GM21717 (cell line): Measurements from ENCODE around the gene LRMDA.

ENCODE experiments used
- ATAC-seq: cut with Tn5 transposase; IDR thresholded peaks from one replicate; pipeline ENCODE4 v1.9.1; 2021; ENCODE audit warnings: mild to moderate bottlenecking, moderate library complexity; ENCODE audit not compliant: unreplicated experiment

Gene LRMDA

GRCh38 chr10:76268530-76268929 is 837.1 kb downstream of the LRMDA start:
- ATAC-seq, result no peak

GRCh38 chr10:76268954-76269353 is 837.5 kb downstream of the LRMDA start:
- no peak for ATAC-seq

- ATAC-seq, result no peak
Measured at GRCh38 chr10:76270464-76270863, 839.0 kb downstream of the LRMDA start.

- no peak for ATAC-seq
Measured at GRCh38 chr10:76274933-76275332, 843.5 kb downstream of the LRMDA start.

GRCh38 chr10:76278811-76279460 is 847.5 kb downstream of the LRMDA start:
- ATAC-seq, result no peak

- no peak for ATAC-seq
Measured at GRCh38 chr10:76281659-76282058, 850.2 kb downstream of the LRMDA start.

GRCh38 chr10:76282061-76283025 is 850.9 kb downstream of the LRMDA start:
- ATAC-seq, result no peak

- ATAC-seq, result no peak
Measured at GRCh38 chr10:76284351-76284750, 852.9 kb downstream of the LRMDA start.

GRCh38 chr10:76285012-76285411 is 853.6 kb downstream of the LRMDA start:
- no peak for ATAC-seq

- ATAC-seq, result no peak
Measured at GRCh38 chr10:76285515-76285914, 854.1 kb downstream of the LRMDA start.

GRCh38 chr10:76286536-76286935 is 855.1 kb downstream of the LRMDA start:
- ATAC-seq, result no peak

GRCh38 chr10:76287856-76288255 is 856.4 kb downstream of the LRMDA start:
- ATAC-seq, result no peak

GRCh38 chr10:76291175-76291574 is 859.8 kb downstream of the LRMDA start:
- no peak for ATAC-seq

GRCh38 chr10:76291885-76292284 is 860.5 kb downstream of the LRMDA start:
- ATAC-seq, result no peak

- no peak for ATAC-seq
Measured at GRCh38 chr10:76296957-76297356, 865.5 kb downstream of the LRMDA start.

- ATAC-seq, result no peak
Measured at GRCh38 chr10:76297358-76297757, 865.9 kb downstream of the LRMDA start.

GRCh38 chr10:76297780-76298281 is 866.4 kb downstream of the LRMDA start:
- ATAC-seq, result no peak

- no peak for ATAC-seq
Measured at GRCh38 chr10:76298329-76298728, 866.9 kb downstream of the LRMDA start.

GRCh38 chr10:76299501-76299900 is 868.1 kb downstream of the LRMDA start:
- ATAC-seq, result no peak

GRCh38 chr10:76301211-76301610 is 869.8 kb downstream of the LRMDA start:
- ATAC-seq, result no peak

GRCh38 chr10:76301950-76302349 is 870.5 kb downstream of the LRMDA start:
- ATAC-seq, result no peak

GRCh38 chr10:76302481-76302880 is 871.1 kb downstream of the LRMDA start:
- ATAC-seq, result no peak
